ENCODE results near the gene ZNF639. TPM values are rescaled to one million over a fixed set of nuclear protein-coding genes. Genes with fewer than 3 reads are reported as not detected.

ZNF639 gene
- total RNA-seq, 1 experiment from 2014 or later = 47.5 TPM

GRCh38 chr3:179324270-179324754, 1.5 kb downstream of the ZNF639 start:
- ChIA-PET POLR2A (no interaction called here), CTCF (no interaction called here), RAD21 (ENCODE audit: low non-redundant PET in 1 of 2, low total read pairs in 2 of 2, uncharacterized antibody in 2 of 2, unreplicated experiment in 2 of 2) (no interaction called here)
- H3K27ac ChIP-seq (ENCODE audit: low read depth, low read length) = no peak overlapping the region; the same call in 1 of the 2 replicates
- TSS peak; percentile 62 for BruUV-seq (replicated peaks)
- peaks cover 62% of the 10 kb centered on the region for H3K79me2 ChIP-seq (ENCODE audit: insufficient read depth, low read length)
- H2AFZ ChIP-seq (ENCODE audit: low read depth, low read length, poor library complexity, severe bottlenecking) = no peak overlapping the region
- peak overlapping the region; percentile 96 for H3K9ac ChIP-seq (ENCODE audit: low read length)
- TF ChIP-seq EGR1 (IDR thresholded peaks at IDR 0.05; ENCODE audit: low read depth) = no peak
- TF ChIP-seq SP1 (IDR thresholded peaks at IDR 0.05; ENCODE audit: low read depth) = no peak
- no peak for TF ChIP-seq SIN3A (IDR thresholded peaks at IDR 0.05; ENCODE audit: low read depth)
- H3K4me1 ChIP-seq (ENCODE audit: control insufficient read depth in 1 of 2, insufficient read depth in 2 of 2, low read length in 2 of 2) = peaks cover 7 to 29% of the 10 kb centered on the region in 2 experiments; a peak in 3 of 4 replicates
- ATAC-seq (no peak), DNase-seq (ENCODE audit: low read depth, low spot score) (no peak)
- peak overlapping the region; percentile 82 for H3K4me2 ChIP-seq (ENCODE audit: low read length)
- H3K27me3 ChIP-seq (ENCODE audit: insufficient read depth, low read length) = no peaks in the 10 kb centered on the region
- peak overlapping the region; percentile 74 to 87 for H3K4me3 ChIP-seq (replicated peaks in 1 of 2; ENCODE audit: low read depth in 1 of 2, low read length in 2 of 2)
- H4K20me1 ChIP-seq (ENCODE audit: insufficient read depth) = 0 out of 2 replicates have a peak, but pooled peaks cover 8% of the 10 kb centered on the region
- H3K36me3 ChIP-seq (ENCODE audit: control insufficient read depth in 1 of 2, insufficient read depth in 2 of 2, low read length in 2 of 2) = peaks cover 12 to 13% of the 10 kb centered on the region in 2 experiments; a peak in 3 of 4 replicates
- intact Hi-C loops (cut with micrococcal nuclease) = no loop called here
- H3K9me3 ChIP-seq (ENCODE audit: control insufficient read depth in 1 of 2, insufficient read depth in 1 of 2, low read depth in 1 of 2, low read length in 2 of 2) = no peaks in the 10 kb centered on the region
- H3K9me2 ChIP-seq (ENCODE audit: insufficient read depth) = no peaks in the 10 kb centered on the region

DNA sequence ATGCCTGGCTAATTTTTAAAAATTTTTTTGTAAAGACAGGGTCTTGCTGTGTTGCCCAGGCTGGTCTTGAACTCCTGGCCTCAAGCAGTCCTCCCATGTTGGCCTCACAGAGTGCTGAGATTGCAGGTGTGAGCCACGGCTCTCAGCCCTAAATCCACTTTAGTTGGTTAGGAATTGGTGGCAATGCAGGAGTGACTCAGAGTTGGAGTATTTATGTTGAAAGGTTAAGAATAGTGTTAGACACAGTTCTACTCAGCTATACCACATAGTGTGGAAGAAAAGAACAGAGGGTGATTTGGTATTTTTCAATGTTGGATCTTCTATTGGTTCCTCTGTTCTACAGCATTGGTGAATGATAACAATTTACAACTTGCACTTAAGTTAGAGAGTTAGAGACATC, 7.6 kb downstream of the ZNF639 start:
- intact Hi-C loops (cut with micrococcal nuclease) = no loop called here
- no TSS peak for BruUV-seq (replicated peaks)
- no peaks in the 10 kb centered on the region for H3K4me1 ChIP-seq (ENCODE audit: control insufficient read depth in 1 of 2, insufficient read depth in 2 of 2, low read length in 2 of 2)
- no peak overlapping the region for H3K27ac ChIP-seq (ENCODE audit: low read depth, low read length)
- ATAC-seq = no peak
- CTCF ChIA-PET = interaction anchor here (1.2 kb wide), 1 partner anchor 8 kb away, joined by 3 read pairs; no protein-coding TSS in a partner anchor
- peaks cover 66% of the 10 kb centered on the region for H3K79me2 ChIP-seq (ENCODE audit: insufficient read depth, low read length)
- H3K36me3 ChIP-seq (ENCODE audit: control insufficient read depth in 1 of 2, insufficient read depth in 2 of 2, low read length in 2 of 2) = peaks cover 46 to 54% of the 10 kb centered on the region in 2 experiments
- no peaks in the 10 kb centered on the region for H3K27me3 ChIP-seq (ENCODE audit: insufficient read depth, low read length)
- H3K4me2 ChIP-seq (ENCODE audit: low read length) = no peak overlapping the region
- DNase-seq (ENCODE audit: low read depth, low spot score) = no peak
- POLR2A ChIA-PET = no interaction called here
- H2AFZ ChIP-seq (ENCODE audit: low read depth, low read length, poor library complexity, severe bottlenecking) = no peak overlapping the region
- peaks cover 12% of the 10 kb centered on the region; the same call in 1 of the 2 replicates for H4K20me1 ChIP-seq (ENCODE audit: insufficient read depth)
- RAD21 ChIA-PET (ENCODE audit: low non-redundant PET in 1 of 2, low total read pairs in 2 of 2, uncharacterized antibody in 2 of 2, unreplicated experiment in 2 of 2) = no interaction called here
- no peak overlapping the region for H3K4me3 ChIP-seq (replicated peaks in 1 of 2; ENCODE audit: low read depth in 1 of 2, low read length in 2 of 2)
- no peaks in the 10 kb centered on the region for H3K9me2 ChIP-seq (ENCODE audit: insufficient read depth)
- no peak overlapping the region for H3K9ac ChIP-seq (ENCODE audit: low read length)
- H3K9me3 ChIP-seq (ENCODE audit: control insufficient read depth in 1 of 2, insufficient read depth in 1 of 2, low read depth in 1 of 2, low read length in 2 of 2) = no peaks in the 10 kb centered on the region
- TF ChIP-seq, protein P1, sequence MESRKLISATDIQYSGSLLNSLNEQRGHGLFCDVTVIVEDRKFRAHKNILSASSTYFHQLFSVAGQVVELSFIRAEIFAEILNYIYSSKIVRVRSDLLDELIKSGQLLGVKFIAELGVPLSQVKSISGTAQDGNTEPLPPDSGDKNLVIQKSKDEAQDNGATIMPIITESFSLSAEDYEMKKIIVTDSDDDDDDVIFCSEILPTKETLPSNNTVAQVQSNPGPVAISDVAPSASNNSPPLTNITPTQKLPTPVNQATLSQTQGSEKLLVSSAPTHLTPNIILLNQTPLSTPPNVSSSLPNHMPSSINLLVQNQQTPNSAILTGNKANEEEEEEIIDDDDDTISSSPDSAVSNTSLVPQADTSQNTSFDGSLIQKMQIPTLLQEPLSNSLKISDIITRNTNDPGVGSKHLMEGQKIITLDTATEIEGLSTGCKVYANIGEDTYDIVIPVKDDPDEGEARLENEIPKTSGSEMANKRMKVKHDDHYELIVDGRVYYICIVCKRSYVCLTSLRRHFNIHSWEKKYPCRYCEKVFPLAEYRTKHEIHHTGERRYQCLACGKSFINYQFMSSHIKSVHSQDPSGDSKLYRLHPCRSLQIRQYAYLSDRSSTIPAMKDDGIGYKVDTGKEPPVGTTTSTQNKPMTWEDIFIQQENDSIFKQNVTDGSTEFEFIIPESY (IDR thresholded peaks at IDR 0.05; ENCODE audit: extremely low read depth, insufficient replicate concordance, low read length) = no peak
- TF ChIP-seq ZFX (IDR thresholded peaks at IDR 0.05) = no peak
- no peak for TF ChIP-seq TCF7L2 (IDR thresholded peaks at IDR 0.05; ENCODE audit: borderline replicate concordance, extremely low read depth, insufficient read depth, insufficient read length)
- TF ChIP-seq, protein P2, sequence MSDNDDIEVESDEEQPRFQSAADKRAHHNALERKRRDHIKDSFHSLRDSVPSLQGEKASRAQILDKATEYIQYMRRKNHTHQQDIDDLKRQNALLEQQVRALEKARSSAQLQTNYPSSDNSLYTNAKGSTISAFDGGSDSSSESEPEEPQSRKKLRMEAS (IDR thresholded peaks at IDR 0.05) = no peak
- no peak for TF ChIP-seq EZH2 (IDR thresholded peaks at IDR 0.05)
- no peak for TF ChIP-seq RAD21 (IDR thresholded peaks at IDR 0.05; ENCODE audit: low read depth)
- no peak for TF ChIP-seq EGR1 (IDR thresholded peaks at IDR 0.05; ENCODE audit: low read depth)
- TF ChIP-seq, protein P3, sequence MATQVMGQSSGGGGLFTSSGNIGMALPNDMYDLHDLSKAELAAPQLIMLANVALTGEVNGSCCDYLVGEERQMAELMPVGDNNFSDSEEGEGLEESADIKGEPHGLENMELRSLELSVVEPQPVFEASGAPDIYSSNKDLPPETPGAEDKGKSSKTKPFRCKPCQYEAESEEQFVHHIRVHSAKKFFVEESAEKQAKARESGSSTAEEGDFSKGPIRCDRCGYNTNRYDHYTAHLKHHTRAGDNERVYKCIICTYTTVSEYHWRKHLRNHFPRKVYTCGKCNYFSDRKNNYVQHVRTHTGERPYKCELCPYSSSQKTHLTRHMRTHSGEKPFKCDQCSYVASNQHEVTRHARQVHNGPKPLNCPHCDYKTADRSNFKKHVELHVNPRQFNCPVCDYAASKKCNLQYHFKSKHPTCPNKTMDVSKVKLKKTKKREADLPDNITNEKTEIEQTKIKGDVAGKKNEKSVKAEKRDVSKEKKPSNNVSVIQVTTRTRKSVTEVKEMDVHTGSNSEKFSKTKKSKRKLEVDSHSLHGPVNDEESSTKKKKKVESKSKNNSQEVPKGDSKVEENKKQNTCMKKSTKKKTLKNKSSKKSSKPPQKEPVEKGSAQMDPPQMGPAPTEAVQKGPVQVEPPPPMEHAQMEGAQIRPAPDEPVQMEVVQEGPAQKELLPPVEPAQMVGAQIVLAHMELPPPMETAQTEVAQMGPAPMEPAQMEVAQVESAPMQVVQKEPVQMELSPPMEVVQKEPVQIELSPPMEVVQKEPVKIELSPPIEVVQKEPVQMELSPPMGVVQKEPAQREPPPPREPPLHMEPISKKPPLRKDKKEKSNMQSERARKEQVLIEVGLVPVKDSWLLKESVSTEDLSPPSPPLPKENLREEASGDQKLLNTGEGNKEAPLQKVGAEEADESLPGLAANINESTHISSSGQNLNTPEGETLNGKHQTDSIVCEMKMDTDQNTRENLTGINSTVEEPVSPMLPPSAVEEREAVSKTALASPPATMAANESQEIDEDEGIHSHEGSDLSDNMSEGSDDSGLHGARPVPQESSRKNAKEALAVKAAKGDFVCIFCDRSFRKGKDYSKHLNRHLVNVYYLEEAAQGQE (IDR thresholded peaks at IDR 0.05; ENCODE audit: low read depth) = no peak
- TF ChIP-seq, protein P4, sequence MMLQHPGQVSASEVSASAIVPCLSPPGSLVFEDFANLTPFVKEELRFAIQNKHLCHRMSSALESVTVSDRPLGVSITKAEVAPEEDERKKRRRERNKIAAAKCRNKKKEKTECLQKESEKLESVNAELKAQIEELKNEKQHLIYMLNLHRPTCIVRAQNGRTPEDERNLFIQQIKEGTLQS (IDR thresholded peaks at IDR 0.05) = no peak
- no peak for TF ChIP-seq SIN3A (IDR thresholded peaks at IDR 0.05; ENCODE audit: low read depth)
- no peak for TF ChIP-seq EZH2phosphoT487 (IDR thresholded peaks at IDR 0.05; ENCODE audit: borderline replicate concordance)
- TF ChIP-seq FOSL1 (IDR thresholded peaks at IDR 0.05; ENCODE audit: low read depth) = no peak
- no peak for TF ChIP-seq CEBPB (IDR thresholded peaks at IDR 0.05; ENCODE audit: low read depth)
